Liver (tissue), 9 donors: ENCODE data around the gene DCPS. TPM values are rescaled to one million over a fixed set of nuclear protein-coding genes. Genes with fewer than 3 reads are reported as not detected.

Experiments
- DNase-seq: peaks from one replicate; pipeline ENCODE4 v3.0.0-alpha.2; 2017; ENCODE audit warnings: low spot score
- H3K27ac ChIP-seq, 2 donors: one replicate each; pipeline ENCODE4 v1.7.0; 2013; ENCODE audit warnings: inconsistent platforms in 2 of 2, low read length in 2 of 2, control low read depth in 1 of 2, low read depth in 1 of 2, mild to moderate bottlenecking in 1 of 2
- H3K27me3 ChIP-seq, 4 donors: one replicate each; pipeline versions ENCODE4 v1.6.1 to v1.7.0; 2013; ENCODE audit warnings: low read length in 3 of 4, inconsistent platforms in 1 of 4, mild to moderate bottlenecking in 1 of 4, moderate library complexity in 1 of 4; ENCODE audit not compliant: control insufficient read depth in 4 of 4, insufficient read depth in 4 of 4
- H3K36me3 ChIP-seq, 4 donors: one replicate each; pipeline versions ENCODE4 v1.6.1 to v1.7.0; 2013; ENCODE audit warnings: low read length in 3 of 4, mild to moderate bottlenecking in 3 of 4, low read depth in 1 of 4, moderate library complexity in 1 of 4; ENCODE audit not compliant: control insufficient read depth in 4 of 4, insufficient read depth in 3 of 4
- H3K4me1 ChIP-seq, 4 donors: one replicate each; pipeline versions ENCODE4 v1.6.1 to v1.7.0; 2013; ENCODE audit warnings: low read length in 3 of 4, mild to moderate bottlenecking in 3 of 4, moderate library complexity in 1 of 4; ENCODE audit not compliant: control insufficient read depth in 4 of 4, insufficient read depth in 4 of 4
- H3K4me3 ChIP-seq, 3 donors: one replicate each; pipeline versions ENCODE4 v1.6.1 to v1.7.0; 2013; ENCODE audit warnings: low read length in 3 of 3, control low read depth in 1 of 3, low read depth in 1 of 3, mild to moderate bottlenecking in 1 of 3
- H3K9ac ChIP-seq, 2 donors: one replicate each; pipeline ENCODE4 v1.7.0; 2013; ENCODE audit warnings: low read length in 2 of 2, mild to moderate bottlenecking in 2 of 2, moderate library complexity in 2 of 2, control low read depth in 1 of 2, low read depth in 1 of 2
- H3K9me3 ChIP-seq, 4 donors: one replicate each; pipeline versions ENCODE4 v1.6.1 to v1.7.0; 2013; ENCODE audit warnings: low read length in 3 of 4; ENCODE audit not compliant: control insufficient read depth in 4 of 4
- EGR1 ChIP-seq, 2 donors: IDR thresholded peaks; 2 replicates each; pipeline ENCODE4 v1.6.1; 2016 to 2018; ENCODE audit warnings: antibody characterized with exemption in 2 of 2, low read depth in 2 of 2
- FOXA1 ChIP-seq: IDR thresholded peaks from 2 replicates; pipeline ENCODE4 v1.6.1; 2016; ENCODE audit warnings: antibody characterized with exemption
- FOXA2 ChIP-seq: IDR thresholded peaks from 2 replicates; pipeline ENCODE4 v1.6.1; 2016; ENCODE audit warnings: antibody characterized with exemption
- GABPA ChIP-seq, 2 donors: IDR thresholded peaks in 1 of 2; conservative IDR thresholded peaks in 1 of 2; 2 replicates each; pipeline ENCODE4 v1.6.1; 2016; ENCODE audit warnings: antibody characterized with exemption in 2 of 2, mild to moderate bottlenecking in 1 of 2, moderate library complexity in 1 of 2
- HNF4A ChIP-seq, 2 donors: conservative IDR thresholded peaks; 2 replicates each; pipeline ENCODE4 v1.6.1; 2016; ENCODE audit warnings: antibody characterized with exemption in 2 of 2, mild to moderate bottlenecking in 2 of 2
- HNF4G ChIP-seq: IDR thresholded peaks from 2 replicates; pipeline ENCODE4 v1.6.1; 2016; ENCODE audit warnings: antibody characterized with exemption
- JUND ChIP-seq, 2 donors: IDR thresholded peaks; 2 replicates each; pipeline ENCODE4 v1.6.1; 2016; ENCODE audit warnings: antibody characterized with exemption in 2 of 2
- NR2F2 ChIP-seq: IDR thresholded peaks from 2 replicates; pipeline ENCODE4 v1.6.1; 2016; ENCODE audit warnings: antibody characterized with exemption
- RAD21 ChIP-seq, 2 donors: IDR thresholded peaks; 2 replicates each; pipeline ENCODE4 v1.6.1; 2016; ENCODE audit warnings: antibody characterized with exemption in 2 of 2, mild to moderate bottlenecking in 2 of 2
- RXRA ChIP-seq, 2 donors: IDR thresholded peaks; 2 replicates each; pipeline ENCODE4 v1.6.1; 2017 to 2018; ENCODE audit warnings: antibody characterized with exemption in 2 of 2, mild to moderate bottlenecking in 1 of 2
- SP1 ChIP-seq: IDR thresholded peaks from 2 replicates; pipeline ENCODE4 v1.6.1; 2018; ENCODE audit warnings: antibody characterized with exemption, mild to moderate bottlenecking
- TAF1 ChIP-seq: conservative IDR thresholded peaks from 2 replicates; pipeline ENCODE4 v1.6.1; 2016; ENCODE audit warnings: antibody characterized with exemption, mild to moderate bottlenecking
- YY1 ChIP-seq: IDR thresholded peaks from 2 replicates; pipeline ENCODE4 v1.6.1; 2016; ENCODE audit warnings: antibody characterized with exemption, mild to moderate bottlenecking
- WGBS: extraction: QIAGEN DNeasy Blood & Tissue Kit; methylation state at CpG from one replicate; pipeline ENCODE4 v1.1.7; 2013; 5-methylcytosine and 5-hydroxymethylcytosine counted together
- polyA plus RNA-seq, 2 donors: library from polyadenylated mRNA; stranded (reverse) in 1 of 2; unstranded in 1 of 2; fragments of 200-250 nt in 1 of 2; fragments of >200 nt in 1 of 2; fragmentation: Nextera tagmentation in 1 of 2; extraction: Ambion mirVana in 1 of 2; gene quantifications; one replicate each; pipeline versions ENCODE4 v1.2.1 to v1.2.3, GENCODE V29; 2013 to 2015
- total RNA-seq, 2 donors: library from RNA; depleted of rRNA; stranded (reverse); fragments of >200 nt; gene quantifications; one replicate each; pipeline ENCODE4 v1.2.3, GENCODE V29; 2014
- TF ChIP-seq, protein P1 (sequence below): IDR thresholded peaks from 2 replicates; pipeline ENCODE4 v1.6.1; 2016; ENCODE audit warnings: antibody characterized with exemption
- TF ChIP-seq, protein P2 (sequence below): IDR thresholded peaks from 2 replicates; pipeline ENCODE4 v1.6.1; 2016; ENCODE audit warnings: antibody characterized with exemption
- TF ChIP-seq, protein P3 (sequence below): fragments of 150-350 bp; IDR thresholded peaks from 2 replicates; pipeline ENCODE4 v1.5.1; 2017; ENCODE audit warnings: improper control_type of control experiment, low read depth, low read length; ENCODE audit not compliant: missing input control
- TF ChIP-seq, protein P4 (sequence below): IDR thresholded peaks from 2 replicates; pipeline ENCODE4 v1.6.1; 2016; ENCODE audit warnings: antibody characterized with exemption
- TF ChIP-seq, protein P5 (sequence below): IDR thresholded peaks from 2 replicates; pipeline ENCODE4 v1.6.1; 2016; ENCODE audit warnings: antibody characterized with exemption, mild to moderate bottlenecking
- donor health status: healthy.
- donor health status: healthy.
- donor health status: healthy.
- donor health status: healthy.
- donor health status: healthy.

DCPS gene
- total and polyA plus RNA-seq, 4 donors = 5.6 to 61.0 (median 19.0) TPM

GRCh38 chr11:126277322-126277721 lies 26.5 kb upstream of the DCPS start:
- Histone ChIP-seq H3K4me3 (no peak overlapping the region), H3K9ac (no peak overlapping the region), H3K27me3 (no peaks in the 10 kb centered on the region), H3K9me3 (no peaks in the 10 kb centered on the region), H3K4me1 (peaks cover 4 to 50% (median 36%) of the 10 kb centered on the region in 4 donors), H3K36me3 (peaks cover 0 to 32% (median 19%) of the 10 kb centered on the region in 4 donors), H3K27ac (peak overlapping the region; percentile 45 to 69)
- peak; percentile 74 to 77 for TF ChIP-seq HNF4A (conservative IDR thresholded peaks at IDR 0.05)
- TF ChIP-seq HNF4G = peak; percentile 43
- TF ChIP-seq TAF1 = peak; percentile 1
- TF ChIP-seq GABPA (IDR thresholded peaks at IDR 0.05 in 1 of 2, conservative IDR thresholded peaks at IDR 0.05 in 1 of 2) = no peak
- DNase-seq = peak; percentile 54
- WGBS = 50% methylated on average over 11 of the region's 11 CpGs

- no peaks in the 10 kb centered on the region for H3K27me3 ChIP-seq
- H3K4me1 ChIP-seq = peaks cover 4 to 54% (median 38%) of the 10 kb centered on the region in 4 donors
- H3K9me3 ChIP-seq = no peaks in the 10 kb centered on the region
- peak; percentile 49 for DNase-seq
- peak overlapping the region; percentile 45 to 69 for H3K27ac ChIP-seq
- peak; percentile 2 for TF ChIP-seq HNF4G
- peak; percentile 22 for TF ChIP-seq TAF1
- no peak for TF ChIP-seq GABPA (IDR thresholded peaks at IDR 0.05 in 1 of 2, conservative IDR thresholded peaks at IDR 0.05 in 1 of 2)
- TF ChIP-seq, protein P1, sequence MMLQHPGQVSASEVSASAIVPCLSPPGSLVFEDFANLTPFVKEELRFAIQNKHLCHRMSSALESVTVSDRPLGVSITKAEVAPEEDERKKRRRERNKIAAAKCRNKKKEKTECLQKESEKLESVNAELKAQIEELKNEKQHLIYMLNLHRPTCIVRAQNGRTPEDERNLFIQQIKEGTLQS = peak; percentile 17
- TF ChIP-seq FOXA2 = no peak
- peak; percentile 32 for TF ChIP-seq YY1
- peak in 1 of 2 donors; percentile 31 for TF ChIP-seq JUND (IDR thresholded peaks at IDR 0.05)
- TF ChIP-seq, protein P2, sequence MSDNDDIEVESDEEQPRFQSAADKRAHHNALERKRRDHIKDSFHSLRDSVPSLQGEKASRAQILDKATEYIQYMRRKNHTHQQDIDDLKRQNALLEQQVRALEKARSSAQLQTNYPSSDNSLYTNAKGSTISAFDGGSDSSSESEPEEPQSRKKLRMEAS = no peak
- peak; percentile 58 to 79 for TF ChIP-seq RXRA (IDR thresholded peaks at IDR 0.05)
- TF ChIP-seq, protein P3, sequence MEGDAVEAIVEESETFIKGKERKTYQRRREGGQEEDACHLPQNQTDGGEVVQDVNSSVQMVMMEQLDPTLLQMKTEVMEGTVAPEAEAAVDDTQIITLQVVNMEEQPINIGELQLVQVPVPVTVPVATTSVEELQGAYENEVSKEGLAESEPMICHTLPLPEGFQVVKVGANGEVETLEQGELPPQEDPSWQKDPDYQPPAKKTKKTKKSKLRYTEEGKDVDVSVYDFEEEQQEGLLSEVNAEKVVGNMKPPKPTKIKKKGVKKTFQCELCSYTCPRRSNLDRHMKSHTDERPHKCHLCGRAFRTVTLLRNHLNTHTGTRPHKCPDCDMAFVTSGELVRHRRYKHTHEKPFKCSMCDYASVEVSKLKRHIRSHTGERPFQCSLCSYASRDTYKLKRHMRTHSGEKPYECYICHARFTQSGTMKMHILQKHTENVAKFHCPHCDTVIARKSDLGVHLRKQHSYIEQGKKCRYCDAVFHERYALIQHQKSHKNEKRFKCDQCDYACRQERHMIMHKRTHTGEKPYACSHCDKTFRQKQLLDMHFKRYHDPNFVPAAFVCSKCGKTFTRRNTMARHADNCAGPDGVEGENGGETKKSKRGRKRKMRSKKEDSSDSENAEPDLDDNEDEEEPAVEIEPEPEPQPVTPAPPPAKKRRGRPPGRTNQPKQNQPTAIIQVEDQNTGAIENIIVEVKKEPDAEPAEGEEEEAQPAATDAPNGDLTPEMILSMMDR = no peak
- TF ChIP-seq NR2F2 = no peak
- no peak for TF ChIP-seq RAD21 (IDR thresholded peaks at IDR 0.05)
- TF ChIP-seq FOXA1 = no peak
- peak; percentile 75 for TF ChIP-seq SP1
- TF ChIP-seq, protein P4, sequence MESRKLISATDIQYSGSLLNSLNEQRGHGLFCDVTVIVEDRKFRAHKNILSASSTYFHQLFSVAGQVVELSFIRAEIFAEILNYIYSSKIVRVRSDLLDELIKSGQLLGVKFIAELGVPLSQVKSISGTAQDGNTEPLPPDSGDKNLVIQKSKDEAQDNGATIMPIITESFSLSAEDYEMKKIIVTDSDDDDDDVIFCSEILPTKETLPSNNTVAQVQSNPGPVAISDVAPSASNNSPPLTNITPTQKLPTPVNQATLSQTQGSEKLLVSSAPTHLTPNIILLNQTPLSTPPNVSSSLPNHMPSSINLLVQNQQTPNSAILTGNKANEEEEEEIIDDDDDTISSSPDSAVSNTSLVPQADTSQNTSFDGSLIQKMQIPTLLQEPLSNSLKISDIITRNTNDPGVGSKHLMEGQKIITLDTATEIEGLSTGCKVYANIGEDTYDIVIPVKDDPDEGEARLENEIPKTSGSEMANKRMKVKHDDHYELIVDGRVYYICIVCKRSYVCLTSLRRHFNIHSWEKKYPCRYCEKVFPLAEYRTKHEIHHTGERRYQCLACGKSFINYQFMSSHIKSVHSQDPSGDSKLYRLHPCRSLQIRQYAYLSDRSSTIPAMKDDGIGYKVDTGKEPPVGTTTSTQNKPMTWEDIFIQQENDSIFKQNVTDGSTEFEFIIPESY = no peak
- TF ChIP-seq HNF4A (conservative IDR thresholded peaks at IDR 0.05) = peak in 1 of 2 donors; percentile 35
- TF ChIP-seq EGR1 (IDR thresholded peaks at IDR 0.05; ENCODE audit: low read depth in 2 of 2) = no peak
- TF ChIP-seq, protein P5, sequence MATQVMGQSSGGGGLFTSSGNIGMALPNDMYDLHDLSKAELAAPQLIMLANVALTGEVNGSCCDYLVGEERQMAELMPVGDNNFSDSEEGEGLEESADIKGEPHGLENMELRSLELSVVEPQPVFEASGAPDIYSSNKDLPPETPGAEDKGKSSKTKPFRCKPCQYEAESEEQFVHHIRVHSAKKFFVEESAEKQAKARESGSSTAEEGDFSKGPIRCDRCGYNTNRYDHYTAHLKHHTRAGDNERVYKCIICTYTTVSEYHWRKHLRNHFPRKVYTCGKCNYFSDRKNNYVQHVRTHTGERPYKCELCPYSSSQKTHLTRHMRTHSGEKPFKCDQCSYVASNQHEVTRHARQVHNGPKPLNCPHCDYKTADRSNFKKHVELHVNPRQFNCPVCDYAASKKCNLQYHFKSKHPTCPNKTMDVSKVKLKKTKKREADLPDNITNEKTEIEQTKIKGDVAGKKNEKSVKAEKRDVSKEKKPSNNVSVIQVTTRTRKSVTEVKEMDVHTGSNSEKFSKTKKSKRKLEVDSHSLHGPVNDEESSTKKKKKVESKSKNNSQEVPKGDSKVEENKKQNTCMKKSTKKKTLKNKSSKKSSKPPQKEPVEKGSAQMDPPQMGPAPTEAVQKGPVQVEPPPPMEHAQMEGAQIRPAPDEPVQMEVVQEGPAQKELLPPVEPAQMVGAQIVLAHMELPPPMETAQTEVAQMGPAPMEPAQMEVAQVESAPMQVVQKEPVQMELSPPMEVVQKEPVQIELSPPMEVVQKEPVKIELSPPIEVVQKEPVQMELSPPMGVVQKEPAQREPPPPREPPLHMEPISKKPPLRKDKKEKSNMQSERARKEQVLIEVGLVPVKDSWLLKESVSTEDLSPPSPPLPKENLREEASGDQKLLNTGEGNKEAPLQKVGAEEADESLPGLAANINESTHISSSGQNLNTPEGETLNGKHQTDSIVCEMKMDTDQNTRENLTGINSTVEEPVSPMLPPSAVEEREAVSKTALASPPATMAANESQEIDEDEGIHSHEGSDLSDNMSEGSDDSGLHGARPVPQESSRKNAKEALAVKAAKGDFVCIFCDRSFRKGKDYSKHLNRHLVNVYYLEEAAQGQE = no peak
- 46% methylated on average over 4 of the region's 4 CpGs for WGBS
- H3K4me3 ChIP-seq = no peak overlapping the region
- H3K9ac ChIP-seq = no peak overlapping the region
- H3K36me3 ChIP-seq = peaks cover 0 to 28% (median 19%) of the 10 kb centered on the region in 4 donors
Observed at GRCh38 chr11:126277780-126278179, 26.1 kb upstream of the DCPS start.
